GM21786 (cell line): ENCODE results near the gene SNX25.
"Not testable (repeated sequence)": the region's sequence is repeated elsewhere in the genome, so short reads cannot be mapped to it uniquely, and the experiment has no call there.

Experiments
- ATAC-seq: cut with Tn5 transposase; IDR thresholded peaks from one replicate; pipeline ENCODE4 v1.9.1; 2021; ENCODE audit not compliant: unreplicated experiment

The SNX25 gene

GRCh38 chr4:185298728-185299430 is 89.5 kb downstream of the SNX25 start:
- no peak for ATAC-seq

- no peak for ATAC-seq
Measured at GRCh38 chr4:185304541-185304940, 95.1 kb downstream of the SNX25 start.

- ATAC-seq: peak; percentile 36
Measured at GRCh38 chr4:185304944-185305690, 95.7 kb downstream of the SNX25 start.

- ATAC-seq: no peak
Measured at GRCh38 chr4:185305979-185306442, 96.6 kb downstream of the SNX25 start.

GRCh38 chr4:185307136-185307950 is 97.9 kb downstream of the SNX25 start:
- peak; percentile 64 for ATAC-seq

- peak; percentile 41 for ATAC-seq
Measured at GRCh38 chr4:185309770-185310169, 100.4 kb downstream of the SNX25 start.

GRCh38 chr4:185311113-185311888 is 101.9 kb downstream of the SNX25 start:
- ATAC-seq: peak; percentile 36

GRCh38 chr4:185312699-185313098 is 103.3 kb downstream of the SNX25 start:
- no peak for ATAC-seq

- not testable (repeated sequence) for ATAC-seq
Measured at GRCh38 chr4:185317462-185317861, 108.1 kb downstream of the SNX25 start.

- no peak for ATAC-seq
Measured at GRCh38 chr4:185317880-185318279, 108.5 kb downstream of the SNX25 start.

- no peak for ATAC-seq
Measured at GRCh38 chr4:185318679-185319078, 109.3 kb downstream of the SNX25 start.

- no peak for ATAC-seq
Measured at GRCh38 chr4:185322803-185323202, 113.4 kb downstream of the SNX25 start.

GRCh38 chr4:185323606-185324005 is 114.2 kb downstream of the SNX25 start:
- no peak for ATAC-seq

- not testable (repeated sequence) for ATAC-seq
Measured at GRCh38 chr4:185324361-185324760, 115.0 kb downstream of the SNX25 start.

GRCh38 chr4:185325721-185326120 is 116.3 kb downstream of the SNX25 start:
- not testable (repeated sequence) for ATAC-seq

- ATAC-seq: no peak
Measured at GRCh38 chr4:185328586-185328985, 119.2 kb downstream of the SNX25 start.

GRCh38 chr4:185329879-185330510 is 120.6 kb downstream of the SNX25 start:
- ATAC-seq: not testable (repeated sequence)

- peak; percentile 88 for ATAC-seq
Measured at GRCh38 chr4:185332575-185333464, 123.4 kb downstream of the SNX25 start.

GRCh38 chr4:185334326-185334725 is 124.9 kb downstream of the SNX25 start:
- no peak for ATAC-seq
